RWPE2 (cell line): ENCODE measurements around the gene SERPINB3.

ENCODE experiments used
- ATAC-seq: fragments of 200-7000 bp; cut with Tn5 transposase; 3 replicates; pipeline ENCODE4 v1.9.1; 2021; ENCODE audit warnings: low read depth
- DNase-seq: peaks from one replicate; pipeline ENCODE4 v3.0.0-alpha.2; 2020; ENCODE audit warnings: low spot score
- H3K27ac ChIP-seq: fragments of 450-650 bp; 2 replicates; pipeline ENCODE4 v1.5.1; 2017; ENCODE audit warnings: mild to moderate bottlenecking; ENCODE audit not compliant: poor library complexity, severe bottlenecking
- H3K27me3 ChIP-seq: fragments of 250-450 bp; sonication (Bioruptor Pico); 2 replicates; pipeline ENCODE4 v1.5.1; 2021; ENCODE audit warnings: mild to moderate bottlenecking, moderate library complexity; ENCODE audit not compliant: insufficient read depth, poor library complexity, severe bottlenecking
- H3K36me3 ChIP-seq: fragments of 250-450 bp; sonication (Bioruptor Pico); 2 replicates; pipeline ENCODE4 v1.5.1; 2020; ENCODE audit warnings: low read depth, mild to moderate bottlenecking, moderate library complexity
- H3K4me1 ChIP-seq: fragments of 250-450 bp; sonication (Bioruptor Pico); 2 replicates; pipeline ENCODE4 v1.5.1; 2021; ENCODE audit warnings: mild to moderate bottlenecking, moderate library complexity; ENCODE audit not compliant: insufficient read depth, poor library complexity, severe bottlenecking
- H3K4me3 ChIP-seq: fragments of 250-450 bp; sonication (Bioruptor Pico); 2 replicates; pipeline ENCODE4 v1.5.1; 2021; ENCODE audit warnings: mild to moderate bottlenecking, moderate library complexity; ENCODE audit not compliant: severe bottlenecking
- H3K9me3 ChIP-seq: fragments of 250-450 bp; sonication (Bioruptor Pico); 2 replicates; pipeline ENCODE4 v1.5.1; 2021; ENCODE audit warnings: mild to moderate bottlenecking, moderate library complexity; ENCODE audit not compliant: severe bottlenecking
- CTCF ChIP-seq: fragments of 450-650 bp; IDR thresholded peaks from one replicate; pipeline ENCODE4 v1.5.1; 2017; ENCODE audit warnings: mild to moderate bottlenecking, moderate library complexity; ENCODE audit not compliant: poor library complexity, severe bottlenecking

Gene SERPINB3

DNA sequence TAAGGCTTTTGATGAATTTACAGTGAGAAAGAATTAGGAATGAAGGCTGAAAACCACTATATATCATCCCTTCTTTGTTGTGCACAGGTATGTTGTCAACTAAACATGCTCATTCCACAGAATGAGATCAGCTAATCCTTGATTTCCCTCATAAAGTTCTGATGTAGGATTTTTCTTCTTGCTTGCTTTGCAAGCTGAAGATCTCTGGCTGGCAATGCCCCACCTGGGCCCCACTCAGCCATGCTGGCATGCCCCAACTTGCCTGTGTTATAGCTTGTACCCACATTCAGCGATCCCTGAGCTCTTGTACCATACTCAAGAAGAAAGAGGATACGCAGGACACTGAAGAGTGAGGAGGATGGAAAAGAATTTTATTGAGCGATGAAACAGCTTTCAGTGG is 23.0 kb upstream of the SERPINB3 start:
- H3K36me3 ChIP-seq, result no peaks in the 10 kb centered on the region

DNA sequence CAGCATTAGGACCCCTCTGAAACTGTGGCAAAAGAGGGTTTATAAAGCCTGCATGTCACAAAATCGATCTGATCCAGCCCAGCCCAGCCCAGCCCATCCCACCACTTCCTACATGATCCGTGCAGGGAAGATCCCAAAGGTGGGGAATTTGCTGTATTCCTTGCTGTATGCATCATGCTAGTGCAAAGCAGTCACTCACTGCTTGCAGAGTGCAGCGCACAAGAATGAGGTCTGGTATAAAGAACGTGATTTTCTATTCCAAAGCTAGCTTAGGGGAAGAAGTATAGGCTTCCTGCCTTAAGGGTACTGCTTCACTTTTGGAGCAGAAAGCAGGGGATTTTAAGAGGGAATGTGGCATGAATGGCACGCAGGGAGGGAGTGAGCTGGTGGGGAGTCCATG is 22.2 kb upstream of the SERPINB3 start:
- DNase-seq (no peak), ATAC-seq (no peak)
- TF ChIP-seq CTCF, result no peak
- peak overlapping the region; percentile 92 for H3K27ac ChIP-seq
- no peaks in the 10 kb centered on the region for H3K27me3 ChIP-seq
- H3K4me1 ChIP-seq, result peaks cover 40% of the 10 kb centered on the region
- no peak overlapping the region for H3K4me3 ChIP-seq
- H3K36me3 ChIP-seq, result no peaks in the 10 kb centered on the region
- H3K9me3 ChIP-seq, result no peaks in the 10 kb centered on the region

More for the DNA sequence above, 23.0 kb upstream of the SERPINB3 start:
- H3K9me3 ChIP-seq, result no peaks in the 10 kb centered on the region
- H3K4me3 ChIP-seq, result no peak overlapping the region
- H3K4me1 ChIP-seq, result peaks cover 40% of the 10 kb centered on the region
- no peaks in the 10 kb centered on the region for H3K27me3 ChIP-seq
- peak overlapping the region; percentile 92 for H3K27ac ChIP-seq
- TF ChIP-seq CTCF, result no peak
- ATAC-seq (no peak), DNase-seq (no peak)

DNA sequence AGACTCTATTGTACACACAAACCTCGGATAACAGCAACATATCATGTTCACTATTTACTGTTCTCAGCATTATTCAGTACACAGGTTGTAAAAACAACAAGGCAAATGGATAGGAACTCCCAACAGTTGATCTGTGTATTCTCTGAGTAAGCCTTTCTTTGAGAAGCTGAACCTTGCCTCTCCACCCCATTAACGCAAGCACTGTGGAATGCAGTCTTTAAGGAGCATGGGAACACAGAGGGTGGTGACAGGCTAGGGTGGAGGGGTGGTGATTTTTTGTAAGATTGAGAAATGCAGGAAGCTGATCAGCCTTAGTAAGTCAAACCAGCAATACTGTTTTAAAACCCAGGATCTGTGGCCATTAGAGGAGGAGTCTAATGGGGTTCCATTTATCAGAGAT is 21.5 kb upstream of the SERPINB3 start:
- Histone ChIP-seq H3K4me1 (peaks cover 40% of the 10 kb centered on the region), H3K36me3 (no peaks in the 10 kb centered on the region), H3K9me3 (no peaks in the 10 kb centered on the region), H3K4me3 (no peak overlapping the region), H3K27me3 (no peaks in the 10 kb centered on the region), H3K27ac (peak overlapping the region; percentile 92)
- ATAC-seq (peak; percentile 98), DNase-seq (peak; percentile 75)
- TF ChIP-seq CTCF, result no peak

GRCh38 chr18:63681449-63682340 is 20.0 kb upstream of the SERPINB3 start:
- Histone ChIP-seq H3K4me3 (no peak overlapping the region), H3K27ac (peak overlapping the region; percentile 92), H3K27me3 (no peaks in the 10 kb centered on the region), H3K36me3 (no peaks in the 10 kb centered on the region), H3K9me3 (no peaks in the 10 kb centered on the region), H3K4me1 (peaks cover 40% of the 10 kb centered on the region)
- TF ChIP-seq CTCF, result no peak
- DNase-seq (no peak), ATAC-seq (peak; percentile 38; the same call in 2 of the 3 replicates)
